NB4 (cell line): ENCODE data around the gene MYO1E.
A peak's percentile ranks its signal among the peaks of the same experiment; 100 is the strongest.

Experiments
- DNase-seq: peaks from one replicate; pipeline ENCODE4 v3.0.0; 2010; ENCODE audit warnings: low read depth
- H3K4me3 ChIP-seq: one replicate; pipeline ENCODE4 v1.5.1; 2011; ENCODE audit warnings: mild to moderate bottlenecking, low read depth, low read length, moderate library complexity
- CTCF ChIP-seq: IDR thresholded peaks from one replicate; pipeline ENCODE4 v1.5.1; 2012; ENCODE audit warnings: low read depth, low read length
- MAX ChIP-seq: IDR thresholded peaks from 2 replicates; pipeline ENCODE4 v1.6.1; 2011; ENCODE audit warnings: low read depth, low read length
- MYC ChIP-seq: IDR thresholded peaks from 2 replicates; pipeline ENCODE4 v1.6.1; 2011; ENCODE audit warnings: low read depth, low read length
- POLR2A ChIP-seq: IDR thresholded peaks from 2 replicates; pipeline ENCODE4 v1.6.1; 2011; ENCODE audit warnings: mild to moderate bottlenecking; ENCODE audit not compliant: insufficient read length; ENCODE audit errors: extremely low read depth

Gene MYO1E

GRCh38 chr15:59303136-59303535 is 69.5 kb downstream of the MYO1E start:
- no peak overlapping the region for H3K4me3 ChIP-seq
- TF ChIP-seq MYC (no peak), POLR2A (no peak), MAX (no peak)
- DNase-seq: no peak

GRCh38 chr15:59301527-59301926 is 71.1 kb downstream of the MYO1E start:
- no peak overlapping the region for H3K4me3 ChIP-seq
- DNase-seq: no peak
- no peak for TF ChIP-seq CTCF
- no peak for TF ChIP-seq MYC
- TF ChIP-seq POLR2A: no peak
- no peak for TF ChIP-seq MAX

GRCh38 chr15:59300618-59301139 is 72.0 kb downstream of the MYO1E start:
- no peak overlapping the region for H3K4me3 ChIP-seq
- TF ChIP-seq MAX: no peak
- no peak for TF ChIP-seq POLR2A
- no peak for TF ChIP-seq CTCF
- TF ChIP-seq MYC: no peak
- no peak for DNase-seq

- peak; percentile 94 for TF ChIP-seq MAX
- TF ChIP-seq MYC: peak; percentile 95
- TF ChIP-seq CTCF: no peak
- no peak for TF ChIP-seq POLR2A
- peak; percentile 95 for DNase-seq
- no peak overlapping the region for H3K4me3 ChIP-seq
Measured at GRCh38 chr15:59299929-59300617, 72.6 kb downstream of the MYO1E start.

GRCh38 chr15:59298854-59299250 is 73.8 kb downstream of the MYO1E start:
- DNase-seq: no peak
- TF ChIP-seq POLR2A: no peak
- no peak overlapping the region for H3K4me3 ChIP-seq

- no peak overlapping the region for H3K4me3 ChIP-seq
- TF ChIP-seq POLR2A (no peak), CTCF (no peak), MAX (no peak), MYC (no peak)
- DNase-seq: no peak
Measured at GRCh38 chr15:59298225-59298853, 74.3 kb downstream of the MYO1E start.
